Lower leg skin (tissue), 3 donors: Measurements from ENCODE around the gene DUS2.

Experiments
- POLR2A ChIP-seq, 2 donors: fragments of 450-650 bp; IDR thresholded peaks; one replicate each; pipeline ENCODE4 v1.6.1; 2016 to 2017; ENCODE audit warnings: antibody characterized with exemption in 2 of 2, mild to moderate bottlenecking in 1 of 2, moderate library complexity in 1 of 2
- TF ChIP-seq, protein P1 (sequence below), 3 donors: fragments of 450-650 bp; IDR thresholded peaks; one replicate each; pipeline ENCODE4 v1.5.1; 2016; ENCODE audit warnings: antibody characterized with exemption in 3 of 3, mild to moderate bottlenecking in 3 of 3, moderate library complexity in 2 of 3

DNA sequence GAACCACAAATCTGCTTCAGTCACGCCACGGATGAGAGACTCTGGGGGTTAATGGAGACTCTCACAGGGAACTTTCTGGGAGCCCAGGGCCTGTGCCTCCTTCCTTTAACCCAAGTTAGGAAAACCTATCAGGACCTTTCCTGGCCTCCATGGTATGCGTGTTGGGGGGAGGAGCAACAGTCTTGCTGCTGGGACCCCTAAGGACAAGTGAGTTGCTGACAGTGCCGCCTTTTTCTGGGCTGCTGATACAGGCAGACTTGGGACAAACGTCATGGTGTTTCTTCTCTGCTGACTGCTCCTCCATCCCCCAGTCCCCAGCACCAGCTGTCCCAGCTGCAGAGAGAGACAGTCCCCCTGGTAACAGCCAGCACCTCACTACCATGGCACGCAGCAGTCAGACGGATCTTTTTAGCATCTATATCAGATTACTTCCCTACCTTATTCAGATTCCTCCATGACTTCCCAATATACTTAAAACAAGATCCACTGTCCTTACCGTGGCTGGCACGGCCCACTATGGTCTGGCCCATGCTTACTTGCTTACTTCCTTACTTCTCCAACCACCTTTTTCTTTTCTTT, 13.8 kb upstream of the DUS2 start:
- TF ChIP-seq, protein P1, sequence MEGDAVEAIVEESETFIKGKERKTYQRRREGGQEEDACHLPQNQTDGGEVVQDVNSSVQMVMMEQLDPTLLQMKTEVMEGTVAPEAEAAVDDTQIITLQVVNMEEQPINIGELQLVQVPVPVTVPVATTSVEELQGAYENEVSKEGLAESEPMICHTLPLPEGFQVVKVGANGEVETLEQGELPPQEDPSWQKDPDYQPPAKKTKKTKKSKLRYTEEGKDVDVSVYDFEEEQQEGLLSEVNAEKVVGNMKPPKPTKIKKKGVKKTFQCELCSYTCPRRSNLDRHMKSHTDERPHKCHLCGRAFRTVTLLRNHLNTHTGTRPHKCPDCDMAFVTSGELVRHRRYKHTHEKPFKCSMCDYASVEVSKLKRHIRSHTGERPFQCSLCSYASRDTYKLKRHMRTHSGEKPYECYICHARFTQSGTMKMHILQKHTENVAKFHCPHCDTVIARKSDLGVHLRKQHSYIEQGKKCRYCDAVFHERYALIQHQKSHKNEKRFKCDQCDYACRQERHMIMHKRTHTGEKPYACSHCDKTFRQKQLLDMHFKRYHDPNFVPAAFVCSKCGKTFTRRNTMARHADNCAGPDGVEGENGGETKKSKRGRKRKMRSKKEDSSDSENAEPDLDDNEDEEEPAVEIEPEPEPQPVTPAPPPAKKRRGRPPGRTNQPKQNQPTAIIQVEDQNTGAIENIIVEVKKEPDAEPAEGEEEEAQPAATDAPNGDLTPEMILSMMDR (IDR thresholded peaks at IDR 0.05): no peak
- no peak for TF ChIP-seq POLR2A (IDR thresholded peaks at IDR 0.05)
